HepG2 (cell line): ENCODE measurements around the gene DAB1. TPM values are rescaled to one million over a fixed set of nuclear protein-coding genes. Genes with fewer than 3 reads are reported as not detected.

Experiments
- ATF7 ChIP-seq, 2 experiments: fragments of 450-650 bp in 1 of 2; sonication (generic) in 1 of 2; formaldehyde crosslinking in 1 of 2; IDR thresholded peaks; 2 replicates each; pipeline versions ENCODE4 v1.4.0 to v1.6.1; 2016 to 2020; ENCODE audit warnings: antibody characterized with exemption in 1 of 2, mild to moderate bottlenecking in 1 of 2, missing genetic modification reagents in 1 of 2
- BCL6 ChIP-seq: IDR thresholded peaks from 2 replicates; pipeline ENCODE4 v1.6.1; 2016; ENCODE audit warnings: missing genetic modification reagents, missing compliant biosample characterization
- CCAR2 ChIP-seq: fragments of 200-400 bp; formaldehyde crosslinking; optimal IDR thresholded peaks from 2 replicates; pipeline ENCODE3; 2018; ENCODE audit warnings: low read depth, mild to moderate bottlenecking, low read length, moderate library complexity
- EEA1 ChIP-seq: sonication (generic); formaldehyde crosslinking; IDR thresholded peaks from 2 replicates; pipeline ENCODE4 v1.5.1; 2020; ENCODE audit warnings: mild to moderate bottlenecking, missing genetic modification reagents, borderline replicate concordance
- ELF3 ChIP-seq: IDR thresholded peaks from 2 replicates; pipeline ENCODE4 v1.6.1; 2016; ENCODE audit warnings: missing genetic modification reagents, missing compliant biosample characterization
- FOXK1 ChIP-seq: sonication (generic); formaldehyde crosslinking; IDR thresholded peaks from 2 replicates; pipeline ENCODE4 v1.4.0; 2020; ENCODE audit warnings: low read depth, missing genetic modification reagents, borderline replicate concordance
- HOXD1 ChIP-seq: sonication (generic); formaldehyde crosslinking; IDR thresholded peaks from 2 replicates; pipeline ENCODE4 v1.5.0; 2020; ENCODE audit warnings: missing genetic modification reagents
- KDM3A ChIP-seq: IDR thresholded peaks from 2 replicates; pipeline ENCODE4 v1.6.1; 2018; ENCODE audit warnings: low read depth, missing compliant biosample characterization
- NFE2L2 ChIP-seq: fragments of 150-350 bp; IDR thresholded peaks from 2 replicates; pipeline ENCODE4 v1.6.1; 2014; ENCODE audit warnings: low read length
- RARG ChIP-seq: sonication (generic); formaldehyde crosslinking; IDR thresholded peaks from 2 replicates; pipeline ENCODE4 v1.4.0; 2020; ENCODE audit warnings: low read depth, mild to moderate bottlenecking, missing genetic modification reagents
- SIX4 ChIP-seq: sonication (generic); formaldehyde crosslinking; IDR thresholded peaks from 2 replicates; pipeline ENCODE4 v1.4.0; 2020; ENCODE audit warnings: missing genetic modification reagents
- SMARCC2 ChIP-seq: fragments of 450-650 bp; IDR thresholded peaks from 2 replicates; pipeline ENCODE4 v1.6.1; 2017; ENCODE audit warnings: antibody characterized with exemption, mild to moderate bottlenecking
- SOX13 ChIP-seq, 3 experiments: fragments of 450-650 bp in 1 of 3; sonication (generic) in 1 of 3; formaldehyde crosslinking in 1 of 3; IDR thresholded peaks in 2 of 3; conservative IDR thresholded peaks in 1 of 3; 2 replicates each; pipeline versions ENCODE4 v1.5.0 to v1.6.1; 2016 to 2020; ENCODE audit warnings: antibody characterized with exemption in 1 of 3, mild to moderate bottlenecking in 1 of 3, missing compliant biosample characterization in 1 of 3, missing genetic modification reagents in 1 of 3, moderate library complexity in 1 of 3
- TCF12 ChIP-seq, 2 experiments: fragments of 450-650 bp in 1 of 2; sonication (generic) in 1 of 2; formaldehyde crosslinking in 1 of 2; IDR thresholded peaks; 2 replicates each; pipeline versions ENCODE4 v1.6.1 to v1.8.0; 2017 to 2022; ENCODE audit warnings: antibody characterized with exemption in 1 of 2, mild to moderate bottlenecking in 1 of 2, missing genetic modification reagents in 1 of 2, moderate library complexity in 1 of 2
- ZFP36 ChIP-seq: fragments of 150-350 bp; IDR thresholded peaks from 2 replicates; pipeline ENCODE4 v1.6.1; 2018; ENCODE audit warnings: borderline replicate concordance, low read length, low read depth; ENCODE audit not compliant: partially characterized antibody
- ZNF264 ChIP-seq: sonication (generic); formaldehyde crosslinking; IDR thresholded peaks from 2 replicates; pipeline ENCODE4 v1.4.0; 2020; ENCODE audit warnings: missing genetic modification reagents
- ZNF768 ChIP-seq: sonication (generic); formaldehyde crosslinking; IDR thresholded peaks from 2 replicates; pipeline ENCODE4 v1.4.0; 2020; ENCODE audit warnings: missing genetic modification reagents
- ZNF772 ChIP-seq: sonication (generic); formaldehyde crosslinking; IDR thresholded peaks from 2 replicates; pipeline ENCODE4 v1.5.0; 2020; ENCODE audit warnings: mild to moderate bottlenecking, missing genetic modification reagents
- ZNF788 ChIP-seq: sonication (generic); formaldehyde crosslinking; IDR thresholded peaks from 2 replicates; pipeline ENCODE4 v1.5.0; 2020; ENCODE audit warnings: mild to moderate bottlenecking, missing genetic modification reagents, borderline replicate concordance
- ZNF792 ChIP-seq: IDR thresholded peaks from 2 replicates; pipeline ENCODE4 v1.6.1; 2016
- polyA plus RNA-seq, 8 experiments: library from polyadenylated mRNA; depleted of rRNA in 3 of 8; stranded (reverse) in 7 of 8; unstranded in 1 of 8; fragments of >200 nt; fragmentation: Illumina TruSeq in 4 of 8; extraction: Trizol in 4 of 8; gene quantifications; 2 replicates each; pipeline versions ENCODE4 v1.2.1 to v1.2.3, GENCODE V29; 2011 to 2016; ENCODE audit warnings: low read depth in 4 of 8, missing spikeins in 1 of 8, mixed read lengths in 1 of 8; ENCODE audit not compliant: insufficient read depth in 1 of 8
- total RNA-seq, 5 experiments: library from RNA; depleted of rRNA; stranded (reverse); fragments of >200 nt; fragmentation: Illumina TruSeq; extraction: Trizol; gene quantifications; 2 replicates each; pipeline ENCODE4 v1.2.3, GENCODE V29; 2016; ENCODE audit warnings: low read depth in 1 of 5
- TF ChIP-seq, protein P1 (sequence below): sonication (generic); formaldehyde crosslinking; IDR thresholded peaks from 2 replicates; pipeline ENCODE4 v1.4.0; 2020; ENCODE audit warnings: missing genetic modification reagents
- TF ChIP-seq, protein P2 (sequence below): sonication (generic); formaldehyde crosslinking; IDR thresholded peaks from 2 replicates; pipeline ENCODE4 v1.5.1; 2020; ENCODE audit warnings: missing genetic modification reagents, mild to moderate bottlenecking, borderline replicate concordance
- TF ChIP-seq, protein P3 (sequence below): sonication (generic); formaldehyde crosslinking; conservative IDR thresholded peaks from 2 replicates; pipeline ENCODE4 v1.5.0; 2020; ENCODE audit warnings: missing genetic modification reagents
- TF ChIP-seq, protein P4 (sequence below): sonication (generic); formaldehyde crosslinking; IDR thresholded peaks from 2 replicates; pipeline ENCODE4 v1.8.0; 2023; ENCODE audit warnings: mild to moderate bottlenecking, missing genetic modification reagents
- TF ChIP-seq, protein P5 (sequence below): sonication (generic); formaldehyde crosslinking; IDR thresholded peaks from 2 replicates; pipeline ENCODE4 v1.4.0; 2020; ENCODE audit warnings: missing genetic modification reagents, mild to moderate bottlenecking, borderline replicate concordance
- TF ChIP-seq, protein P6 (sequence below): sonication (generic); formaldehyde crosslinking; IDR thresholded peaks from 2 replicates; pipeline ENCODE4 v1.4.0; 2020; ENCODE audit warnings: mild to moderate bottlenecking, missing genetic modification reagents

Gene DAB1
- total and polyA plus RNA-seq, 2 of the 13 experiments (the other 11 are each of a cell fraction or from before 2014, with no cell fraction given), result 0.04 to 0.13 TPM

DNA sequence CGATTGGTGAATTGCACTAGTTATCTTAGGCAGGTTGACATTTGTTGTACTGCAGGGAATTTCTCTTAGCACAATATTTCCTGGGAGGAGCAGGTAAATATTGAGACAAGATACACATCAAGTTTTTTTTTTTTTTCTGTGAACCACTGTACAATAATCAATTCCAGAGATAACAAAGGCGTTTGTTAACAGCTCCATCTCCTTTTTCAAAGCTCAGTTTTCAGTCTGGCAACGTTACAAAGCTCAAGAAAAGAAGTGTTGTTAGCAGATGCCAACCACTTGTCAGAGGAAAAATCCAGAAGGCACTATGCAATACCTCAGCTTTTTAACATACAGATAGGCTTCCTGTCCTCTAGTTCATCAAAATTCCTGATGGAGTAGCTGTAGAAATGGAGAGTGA lies 40.9 kb upstream of the DAB1 start (continued):
- TF ChIP-seq, protein P1, sequence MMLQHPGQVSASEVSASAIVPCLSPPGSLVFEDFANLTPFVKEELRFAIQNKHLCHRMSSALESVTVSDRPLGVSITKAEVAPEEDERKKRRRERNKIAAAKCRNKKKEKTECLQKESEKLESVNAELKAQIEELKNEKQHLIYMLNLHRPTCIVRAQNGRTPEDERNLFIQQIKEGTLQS (CRISPR knock-in tag), result 0 out of 2 replicates have a peak, but pooled peaks have one; percentile 17
- TF ChIP-seq, protein P2, sequence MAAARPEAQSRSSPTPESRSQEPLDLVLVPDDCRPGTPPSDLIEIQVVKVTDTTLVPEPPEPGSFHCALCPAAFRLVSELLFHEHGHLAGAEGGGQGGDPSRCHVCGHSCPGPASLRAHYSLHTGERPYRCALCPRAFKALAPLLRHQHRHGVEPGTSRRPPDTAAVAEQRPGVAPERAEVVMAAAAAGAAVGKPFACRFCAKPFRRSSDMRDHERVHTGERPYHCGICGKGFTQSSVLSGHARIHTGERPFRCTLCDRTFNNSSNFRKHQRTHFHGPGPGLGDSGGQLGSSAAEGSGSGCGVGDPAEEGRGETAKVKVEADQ, result no peak
- no peak for TF ChIP-seq KDM3A (CRISPR knock-in tag)
- peak; percentile 95 for TF ChIP-seq BCL6 (CRISPR knock-in tag)
- TF ChIP-seq ZNF264 (CRISPR knock-in tag), result no peak
- TF ChIP-seq, protein P3, sequence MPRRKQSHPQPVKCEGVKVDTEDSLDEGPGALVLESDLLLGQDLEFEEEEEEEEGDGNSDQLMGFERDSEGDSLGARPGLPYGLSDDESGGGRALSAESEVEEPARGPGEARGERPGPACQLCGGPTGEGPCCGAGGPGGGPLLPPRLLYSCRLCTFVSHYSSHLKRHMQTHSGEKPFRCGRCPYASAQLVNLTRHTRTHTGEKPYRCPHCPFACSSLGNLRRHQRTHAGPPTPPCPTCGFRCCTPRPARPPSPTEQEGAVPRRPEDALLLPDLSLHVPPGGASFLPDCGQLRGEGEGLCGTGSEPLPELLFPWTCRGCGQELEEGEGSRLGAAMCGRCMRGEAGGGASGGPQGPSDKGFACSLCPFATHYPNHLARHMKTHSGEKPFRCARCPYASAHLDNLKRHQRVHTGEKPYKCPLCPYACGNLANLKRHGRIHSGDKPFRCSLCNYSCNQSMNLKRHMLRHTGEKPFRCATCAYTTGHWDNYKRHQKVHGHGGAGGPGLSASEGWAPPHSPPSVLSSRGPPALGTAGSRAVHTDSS, result no peak
- no peak for TF ChIP-seq ATF7 (IDR thresholded peaks at IDR 0.05)
- no peak; the same call in 1 of the 2 replicates for TF ChIP-seq ATF7 (CRISPR knock-in tag; IDR thresholded peaks at IDR 0.05)
- TF ChIP-seq SOX13 (IDR thresholded peaks at IDR 0.05), result peak; percentile 87
- peak in 1 of 2 experiments; percentile 98; a peak in 2 of 4 replicates for TF ChIP-seq SOX13 (CRISPR knock-in tag; conservative IDR thresholded peaks at IDR 0.05 in 1 of 2, IDR thresholded peaks at IDR 0.05 in 1 of 2)
- no peak for TF ChIP-seq CCAR2
- no peak for TF ChIP-seq SMARCC2
- TF ChIP-seq, protein P4, sequence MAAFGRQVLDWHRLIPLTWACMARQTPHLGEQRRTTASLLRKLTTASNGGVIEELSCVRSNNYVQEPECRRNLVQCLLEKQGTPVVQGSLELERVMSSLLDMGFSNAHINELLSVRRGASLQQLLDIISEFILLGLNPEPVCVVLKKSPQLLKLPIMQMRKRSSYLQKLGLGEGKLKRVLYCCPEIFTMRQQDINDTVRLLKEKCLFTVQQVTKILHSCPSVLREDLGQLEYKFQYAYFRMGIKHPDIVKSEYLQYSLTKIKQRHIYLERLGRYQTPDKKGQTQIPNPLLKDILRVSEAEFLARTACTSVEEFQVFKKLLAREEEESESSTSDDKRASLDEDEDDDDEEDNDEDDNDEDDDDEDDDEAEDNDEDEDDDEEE (CRISPR knock-in tag), result no peak
- TF ChIP-seq RARG, result no peak
- no peak for TF ChIP-seq ZNF768
- TF ChIP-seq, protein P5, sequence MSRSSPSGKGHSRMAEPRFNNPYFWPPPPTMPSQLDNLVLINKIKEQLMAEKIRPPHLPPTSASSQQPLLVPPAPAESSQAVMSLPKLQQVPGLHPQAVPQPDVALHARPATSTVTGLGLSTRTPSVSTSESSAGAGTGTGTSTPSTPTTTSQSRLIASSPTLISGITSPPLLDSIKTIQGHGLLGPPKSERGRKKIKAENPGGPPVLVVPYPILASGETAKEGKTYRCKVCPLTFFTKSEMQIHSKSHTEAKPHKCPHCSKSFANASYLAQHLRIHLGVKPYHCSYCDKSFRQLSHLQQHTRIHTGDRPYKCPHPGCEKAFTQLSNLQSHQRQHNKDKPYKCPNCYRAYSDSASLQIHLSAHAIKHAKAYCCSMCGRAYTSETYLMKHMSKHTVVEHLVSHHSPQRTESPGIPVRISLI (CRISPR knock-in tag), result peak; percentile 99
- no peak for TF ChIP-seq TCF12 (IDR thresholded peaks at IDR 0.05)
- peak; percentile 47; the same call in 1 of the 2 replicates for TF ChIP-seq TCF12 (CRISPR knock-in tag; IDR thresholded peaks at IDR 0.05)
- TF ChIP-seq ZNF772 (CRISPR knock-in tag), result 0 out of 2 replicates have a peak, but pooled peaks have one; percentile 30
- TF ChIP-seq, protein P6, sequence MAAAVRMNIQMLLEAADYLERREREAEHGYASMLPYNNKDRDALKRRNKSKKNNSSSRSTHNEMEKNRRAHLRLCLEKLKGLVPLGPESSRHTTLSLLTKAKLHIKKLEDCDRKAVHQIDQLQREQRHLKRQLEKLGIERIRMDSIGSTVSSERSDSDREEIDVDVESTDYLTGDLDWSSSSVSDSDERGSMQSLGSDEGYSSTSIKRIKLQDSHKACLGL, result no peak
- TF ChIP-seq ZNF792 (CRISPR knock-in tag), result peak; percentile 61
- no peak for TF ChIP-seq EEA1 (CRISPR knock-in tag)
- TF ChIP-seq HOXD1 (CRISPR knock-in tag), result peak; percentile 32; the same call in 1 of the 2 replicates
- TF ChIP-seq ZNF788 (CRISPR knock-in tag), result no peak
- TF ChIP-seq FOXK1 (CRISPR knock-in tag), result peak; percentile 62; the same call in 1 of the 2 replicates
- peak; percentile 96; the same call in 1 of the 2 replicates for TF ChIP-seq SIX4 (CRISPR knock-in tag)
- TF ChIP-seq ZFP36, result no peak
- TF ChIP-seq ELF3, result peak; percentile 69
- no peak for TF ChIP-seq NFE2L2
